HG03457 (cell line): Measurements from ENCODE around the gene ZNF592.

Source experiments
- ATAC-seq: cut with Tn5 transposase; IDR thresholded peaks from one replicate; pipeline ENCODE4 v1.9.1; 2021; ENCODE audit warnings: moderate number of reproducible peaks; ENCODE audit not compliant: unreplicated experiment

The ZNF592 gene

DNA sequence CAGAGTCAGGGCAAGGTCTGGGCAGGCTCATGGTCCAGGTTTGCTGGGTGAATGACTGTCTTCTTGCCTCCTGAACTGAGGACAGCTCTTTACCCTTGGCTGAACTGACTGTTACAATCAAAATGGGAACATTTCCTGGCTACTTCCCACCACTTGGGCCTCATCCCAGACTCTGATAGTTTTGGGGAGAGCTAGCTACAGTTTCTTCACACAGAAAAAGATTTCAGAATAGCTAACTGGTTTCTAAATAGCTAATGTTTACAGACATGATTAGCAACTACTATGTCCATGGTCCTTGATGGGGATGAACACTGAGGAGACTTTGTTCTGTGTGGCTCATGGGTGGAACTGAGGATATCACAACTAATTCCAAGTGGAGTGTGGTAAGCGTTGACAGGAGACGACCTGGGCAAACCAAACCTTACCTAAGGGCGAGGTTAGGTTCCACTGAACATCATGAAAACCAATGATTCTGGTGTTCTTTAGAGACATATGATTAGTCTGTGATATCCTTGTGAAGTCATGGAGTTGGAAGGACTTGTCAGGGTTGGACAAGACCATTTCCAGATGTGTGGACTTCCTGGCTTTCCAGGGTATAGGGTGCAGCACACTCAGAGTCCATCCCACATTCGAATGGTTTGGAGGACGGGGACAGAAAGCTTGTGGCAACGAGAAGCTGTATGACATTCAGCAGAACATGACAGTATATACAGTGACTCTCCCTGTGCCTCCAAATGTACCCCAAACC is 76.0 kb downstream of the ZNF592 start:
- no peak for ATAC-seq

DNA sequence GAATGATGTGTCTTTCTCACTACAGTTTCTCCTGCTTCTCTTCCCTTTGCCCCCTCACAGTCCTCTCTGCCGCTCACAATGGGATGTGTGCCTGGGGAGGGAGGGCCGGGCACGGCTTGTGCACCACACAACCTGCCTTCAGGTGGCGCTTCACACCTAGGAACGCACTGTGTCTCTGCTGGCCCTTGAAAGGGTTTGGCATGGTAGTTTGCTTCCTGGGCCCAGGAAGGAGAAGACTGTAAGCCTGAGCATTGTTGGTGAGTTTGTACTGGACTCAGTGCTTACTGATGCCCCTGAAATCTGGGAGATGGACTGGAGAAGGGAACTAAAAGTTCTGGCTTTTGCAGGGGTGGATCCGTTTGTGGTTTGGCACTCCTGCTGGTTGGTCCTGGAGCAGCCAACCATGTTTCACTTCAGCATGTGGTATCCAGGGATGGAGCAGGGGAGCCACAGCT is 78.0 kb downstream of the ZNF592 start:
- ATAC-seq = no peak

DNA sequence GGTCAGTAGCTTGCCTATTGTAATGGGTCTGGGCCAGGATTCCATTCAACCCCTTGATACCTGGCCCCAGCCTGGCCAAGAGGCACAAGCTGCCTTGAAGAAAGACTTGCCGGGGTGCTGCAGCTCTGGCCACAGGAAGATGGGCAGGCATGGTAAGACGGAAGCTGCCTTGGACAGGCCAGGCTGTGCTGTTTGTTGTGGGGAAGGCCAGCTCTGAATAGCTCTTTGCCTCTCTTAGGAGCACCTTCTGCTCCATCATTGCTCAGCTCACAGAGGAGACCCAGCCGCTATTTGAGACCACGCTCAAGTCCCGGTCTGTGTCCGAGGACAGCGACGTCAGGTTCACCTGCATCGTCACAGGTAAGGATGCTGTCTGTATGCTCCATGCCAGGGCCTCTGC is 78.9 kb downstream of the ZNF592 start:
- no peak for ATAC-seq

DNA sequence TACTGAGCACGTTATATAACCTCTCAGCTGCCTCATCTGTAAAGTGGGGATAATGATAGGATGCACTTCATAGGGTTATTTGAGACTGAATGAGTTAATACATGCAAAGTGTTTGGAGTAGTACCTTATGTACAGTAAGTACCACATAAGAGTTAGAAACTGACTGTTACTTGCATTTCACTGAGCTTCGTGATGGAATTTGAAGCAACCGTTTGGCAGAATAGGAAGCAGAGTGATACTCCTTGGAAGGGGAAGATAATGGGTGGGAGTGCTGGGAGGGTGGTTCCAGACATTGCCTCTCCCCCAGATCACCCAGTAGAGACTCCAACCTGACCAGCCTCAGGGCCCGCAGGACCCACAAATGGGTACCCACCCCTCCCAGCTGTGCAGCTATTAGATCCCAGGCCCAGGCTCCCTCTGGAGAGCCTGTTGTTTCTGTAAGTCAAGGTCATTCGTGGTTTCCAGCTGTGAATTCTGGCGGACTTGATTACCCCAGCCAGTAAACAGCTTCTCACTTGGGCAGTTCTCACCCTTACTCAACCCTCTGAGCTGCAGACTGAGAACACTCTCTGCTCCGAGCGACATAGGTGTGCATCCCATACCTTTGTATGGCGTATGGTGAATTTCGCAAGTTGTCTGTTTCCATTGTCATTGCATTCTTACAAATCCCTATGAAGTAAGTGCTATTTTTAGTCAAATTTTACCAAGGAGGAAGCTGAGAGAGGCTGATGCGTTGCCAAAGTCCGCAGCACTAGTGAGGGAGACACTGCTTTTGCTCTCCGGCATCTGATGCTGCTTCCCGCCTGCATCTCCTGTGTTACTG is 79.9 kb downstream of the ZNF592 start:
- ATAC-seq = no peak

DNA sequence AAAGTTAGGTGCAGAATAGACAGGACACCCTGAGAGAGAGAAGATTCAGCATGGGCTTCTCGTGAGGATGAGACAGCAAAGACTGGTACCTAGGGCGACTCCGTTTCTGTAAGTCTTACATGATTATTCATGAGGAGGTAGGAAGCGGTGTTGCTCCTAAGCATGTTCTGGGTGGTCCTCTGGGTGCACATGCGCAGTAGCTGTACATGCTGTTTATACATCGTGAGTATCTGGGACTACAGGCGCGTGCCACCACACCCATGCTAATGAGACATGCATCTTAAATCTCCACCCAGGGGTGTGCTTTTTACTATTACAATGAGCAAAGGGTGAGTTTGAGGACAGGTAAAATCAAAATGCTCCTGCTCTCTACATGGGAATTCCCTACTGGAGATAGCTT is 81.0 kb downstream of the ZNF592 start:
- ATAC-seq = no peak

DNA sequence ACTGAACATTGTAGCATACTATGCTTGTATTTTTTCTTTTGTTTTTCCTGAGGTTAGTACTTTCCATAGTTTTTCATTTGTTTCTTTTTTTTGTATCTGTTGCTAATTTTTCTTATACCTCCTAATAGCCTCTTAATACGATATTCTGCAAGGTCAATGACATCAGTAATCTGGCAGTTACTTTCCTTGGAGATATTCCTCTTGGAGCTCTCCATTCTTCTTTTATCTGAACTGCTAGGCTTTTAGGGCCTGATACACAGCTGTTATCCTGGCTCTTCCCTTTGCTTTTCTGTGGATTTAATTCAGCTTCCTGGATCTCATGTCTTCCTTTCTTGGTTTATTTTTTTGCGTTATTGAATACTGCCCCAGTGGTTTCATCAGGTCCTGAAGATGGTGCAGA is 81.6 kb downstream of the ZNF592 start:
- no peak for ATAC-seq

DNA sequence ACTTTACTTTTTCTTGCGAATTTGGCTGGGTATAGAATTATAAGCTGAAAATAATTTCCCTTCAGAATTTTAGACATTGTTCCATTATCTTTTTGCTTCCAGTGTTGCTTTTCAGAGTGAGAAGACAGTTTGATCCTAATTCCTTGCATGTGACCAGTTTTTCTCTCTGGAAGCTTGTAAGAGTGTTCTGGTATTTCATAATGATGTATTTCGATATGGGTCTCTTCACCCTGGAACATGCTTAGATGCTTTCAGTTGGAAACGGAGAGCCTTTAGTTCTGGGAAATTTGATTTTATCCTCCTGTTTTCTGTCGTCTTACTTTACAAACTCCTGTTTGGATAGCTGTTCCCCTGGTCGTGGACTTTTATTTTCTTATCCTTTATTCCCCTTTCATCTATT is 82.6 kb downstream of the ZNF592 start:
- ATAC-seq = no peak

DNA sequence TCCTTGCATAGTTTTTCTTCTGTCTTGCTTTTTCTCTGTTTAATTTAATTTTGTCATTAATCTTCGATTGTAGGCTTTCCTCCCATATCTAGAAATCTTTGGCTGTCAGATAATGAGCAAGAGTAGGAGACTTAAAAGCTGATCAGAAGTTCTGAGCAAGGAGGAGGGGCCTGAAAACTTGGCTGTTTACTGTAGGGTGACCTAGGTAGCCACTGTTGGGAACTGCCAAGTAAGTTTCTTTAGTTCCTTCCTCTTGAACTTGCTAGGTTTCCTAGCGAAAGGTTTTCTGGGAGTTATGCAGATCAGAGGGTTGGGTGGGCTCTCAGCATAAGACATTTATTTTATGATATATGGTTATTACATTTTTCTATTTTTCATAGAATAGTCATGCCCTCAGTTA is 83.2 kb downstream of the ZNF592 start:
- ATAC-seq = no peak

DNA sequence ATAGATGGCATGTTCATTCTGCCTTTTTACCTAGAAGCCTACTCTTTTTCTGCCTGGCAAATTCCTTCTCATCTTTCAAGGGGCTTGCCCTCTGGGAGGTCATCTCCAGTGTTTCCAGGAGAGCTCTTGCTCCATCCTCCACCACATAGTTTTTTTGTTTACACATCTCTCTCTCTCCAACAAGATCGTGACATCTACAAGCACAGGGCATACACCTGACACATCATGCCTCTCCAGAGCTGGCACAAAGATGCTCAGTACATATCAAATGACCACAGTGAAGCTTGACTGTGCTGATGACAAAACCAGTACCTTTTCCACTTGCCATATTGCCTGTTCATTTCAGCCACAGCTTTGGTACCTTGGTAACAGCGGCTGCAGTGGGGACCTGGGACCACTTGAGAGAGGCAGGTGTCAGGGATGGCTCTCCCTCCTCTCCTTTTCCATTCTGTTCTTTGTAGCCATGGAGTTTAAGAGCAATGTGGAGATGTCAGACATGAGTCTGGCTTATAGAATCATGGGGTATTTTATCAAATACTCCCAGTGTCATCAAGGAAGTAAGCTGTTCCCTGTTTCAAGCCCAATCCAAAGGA is 84.2 kb downstream of the ZNF592 start:
- ATAC-seq = no peak

DNA sequence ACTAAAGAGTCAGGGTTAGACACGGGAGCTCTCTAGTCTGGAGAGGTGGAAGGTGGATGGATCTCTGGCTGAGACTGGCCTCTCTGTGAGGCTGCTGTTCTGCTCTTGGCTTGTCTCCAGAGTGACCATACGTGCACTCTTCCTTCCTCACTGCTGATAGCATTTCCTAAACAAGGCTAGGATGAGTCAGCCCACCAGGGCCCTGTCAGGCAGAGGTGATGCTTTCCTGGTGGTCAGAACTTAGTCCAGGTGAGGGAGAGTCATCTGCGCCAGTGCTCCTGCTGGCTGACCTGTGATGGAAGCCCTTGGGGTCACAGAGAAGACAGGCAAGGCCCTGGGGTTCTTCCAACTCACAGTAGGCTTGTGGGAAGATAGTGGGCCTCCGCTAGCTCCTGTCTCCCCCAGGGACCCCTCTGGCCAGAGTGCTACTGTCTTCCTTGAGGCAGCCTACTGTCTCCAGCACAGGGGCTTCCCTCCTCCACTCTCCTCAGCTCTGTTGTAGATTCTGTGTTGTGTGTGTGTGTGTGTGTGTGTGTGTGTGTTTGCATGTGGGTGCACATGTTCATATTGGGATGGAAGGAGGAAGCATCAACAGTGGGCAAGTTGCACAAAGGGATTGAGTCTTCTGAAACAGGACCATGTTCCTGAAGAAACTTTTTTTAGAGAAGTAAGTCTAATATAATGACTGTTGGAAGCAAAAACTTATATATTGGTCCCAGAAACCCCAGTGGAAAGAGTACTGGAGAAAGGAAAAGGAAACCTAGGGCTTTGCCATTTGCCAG is 85.2 kb downstream of the ZNF592 start:
- ATAC-seq = no peak

DNA sequence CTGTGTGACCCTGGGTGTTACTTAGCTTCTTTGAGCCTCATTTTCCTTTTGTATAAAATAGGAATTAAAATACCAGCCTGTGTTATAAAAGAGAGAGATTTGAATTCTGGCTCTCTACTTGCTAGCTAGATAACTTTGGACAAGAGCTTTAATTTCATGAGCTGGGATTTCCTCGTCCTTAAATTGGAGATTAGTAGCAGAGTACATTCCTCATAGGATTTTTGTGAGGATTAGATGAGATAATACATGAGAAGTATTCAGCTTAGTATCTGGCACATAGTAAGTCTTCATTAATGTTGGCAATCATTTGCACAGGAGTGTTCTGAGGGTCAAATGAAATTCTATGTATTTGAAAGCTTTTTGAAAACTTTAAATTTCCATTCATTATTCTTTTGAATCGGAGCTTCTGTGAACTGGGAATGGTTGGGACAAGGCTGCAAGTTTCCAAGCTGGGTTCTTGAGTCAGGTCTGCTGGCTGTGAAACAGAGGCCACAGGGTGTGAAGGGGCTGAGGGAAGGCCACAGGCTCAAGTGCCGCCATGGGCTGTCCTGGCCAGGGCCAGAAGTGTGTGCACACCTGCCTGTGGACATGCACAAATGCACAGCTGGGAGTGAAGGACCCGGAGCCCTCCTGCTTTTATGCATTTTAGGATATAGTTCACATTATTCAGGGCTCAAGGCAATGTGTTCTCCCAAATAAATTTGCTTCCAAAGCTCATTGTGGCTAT is 86.0 kb downstream of the ZNF592 start:
- ATAC-seq = no peak

DNA sequence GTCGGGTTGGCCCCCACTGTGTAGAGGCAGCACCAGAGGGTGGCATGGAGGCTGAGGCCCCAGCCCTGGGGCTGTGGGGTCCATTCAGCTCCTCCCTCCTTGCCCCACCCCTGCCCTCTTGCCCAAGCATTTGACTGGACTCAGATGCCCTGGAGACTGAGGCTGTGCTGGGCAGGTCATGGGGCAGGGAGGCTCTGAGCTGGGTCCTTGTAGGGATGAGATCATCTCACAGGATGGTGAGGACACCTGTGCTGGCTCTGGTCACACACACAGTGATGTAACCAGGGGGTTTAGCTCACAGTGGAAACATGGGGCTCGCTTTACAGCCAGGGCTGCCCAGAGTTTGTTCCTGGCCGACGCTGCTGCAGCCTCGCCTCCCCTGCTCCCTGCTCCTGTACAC is 86.6 kb downstream of the ZNF592 start:
- no peak for ATAC-seq

DNA sequence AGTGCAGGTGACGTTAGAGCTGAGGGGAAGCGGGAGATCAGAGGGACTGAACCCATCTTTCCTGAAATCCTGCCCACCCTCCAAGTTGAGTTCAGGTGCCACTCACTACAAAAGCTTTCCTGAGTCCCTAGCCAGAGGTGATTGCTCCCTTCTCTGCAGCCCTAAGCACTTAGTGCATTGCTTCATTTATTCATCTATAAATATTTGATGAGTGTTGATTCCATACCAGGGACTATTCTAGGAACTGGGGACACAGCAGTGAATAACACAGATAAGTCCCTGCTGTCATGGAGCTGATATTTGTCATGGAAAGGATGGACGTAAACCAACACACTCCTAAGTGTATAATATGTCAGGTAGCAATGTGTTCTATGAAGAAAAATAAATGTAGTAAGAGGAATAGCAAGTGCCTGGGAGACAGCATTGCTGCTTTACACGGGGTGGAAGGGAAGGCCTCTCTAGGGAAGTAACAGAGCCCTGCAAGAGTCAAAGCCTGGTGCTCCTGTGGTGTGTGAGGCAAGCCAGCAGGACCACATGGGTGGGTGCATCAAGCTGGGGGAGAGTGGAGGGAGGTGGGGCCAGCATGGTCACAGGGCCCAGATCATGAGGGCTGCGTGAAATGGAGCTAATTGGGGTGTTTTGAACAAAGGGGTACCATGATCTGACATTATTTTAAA is 87.4 kb downstream of the ZNF592 start:
- no peak for ATAC-seq

DNA sequence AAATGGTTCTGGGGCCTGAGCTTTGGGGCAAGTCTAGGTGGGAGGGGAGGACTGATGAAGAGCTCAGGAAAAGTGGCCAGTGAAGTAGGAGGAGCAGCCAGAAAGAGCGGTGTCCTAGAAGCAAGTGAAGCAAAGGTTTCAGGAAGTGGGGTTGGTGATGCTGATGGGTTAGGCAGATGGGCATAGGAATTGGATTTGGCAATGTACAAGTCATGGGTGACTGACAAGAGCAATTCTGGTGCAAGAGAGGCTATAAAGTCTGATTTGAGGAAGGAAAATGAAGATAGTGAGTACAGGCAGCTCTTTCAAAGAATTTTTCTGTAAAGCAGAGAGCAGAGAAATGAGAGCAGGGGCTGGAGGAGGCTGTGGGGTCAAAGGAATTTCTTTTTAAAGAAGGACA is 88.5 kb downstream of the ZNF592 start:
- ATAC-seq = no peak

DNA sequence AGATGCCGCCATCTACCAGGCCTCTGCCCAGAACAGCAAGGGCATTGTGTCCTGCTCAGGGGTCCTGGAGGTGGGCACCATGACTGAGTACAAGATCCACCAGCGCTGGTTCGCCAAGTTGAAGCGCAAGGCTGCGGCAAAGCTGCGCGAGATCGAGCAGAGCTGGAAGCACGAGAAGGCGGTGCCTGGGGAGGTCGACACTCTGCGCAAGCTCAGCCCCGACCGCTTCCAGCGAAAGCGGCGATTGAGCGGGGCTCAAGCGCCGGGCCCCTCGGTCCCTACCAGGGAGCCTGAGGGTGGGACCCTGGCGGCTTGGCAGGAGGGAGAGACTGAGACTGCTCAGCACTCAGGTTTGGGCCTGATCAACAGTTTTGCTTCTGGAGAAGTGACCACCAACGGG is 91.3 kb downstream of the ZNF592 start:
- ATAC-seq = no peak

DNA sequence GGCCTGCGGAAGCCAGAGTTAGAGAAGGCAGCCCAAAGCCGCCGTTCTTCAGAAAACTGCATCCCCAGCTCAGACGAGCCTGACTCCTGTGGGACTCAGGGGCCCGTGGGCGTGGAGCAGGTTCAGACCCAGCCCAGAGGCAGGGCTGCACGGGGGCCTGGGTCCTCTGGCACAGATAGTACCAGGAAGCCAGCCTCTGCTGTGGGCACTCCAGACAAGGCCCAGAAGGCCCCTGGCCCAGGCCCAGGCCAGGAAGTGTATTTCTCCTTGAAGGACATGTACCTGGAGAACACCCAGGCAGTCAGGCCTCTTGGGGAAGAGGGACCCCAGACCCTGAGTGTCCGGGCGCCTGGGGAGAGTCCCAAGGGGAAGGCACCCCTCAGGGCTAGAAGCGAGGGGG is 91.9 kb downstream of the ZNF592 start:
- no peak for ATAC-seq

DNA sequence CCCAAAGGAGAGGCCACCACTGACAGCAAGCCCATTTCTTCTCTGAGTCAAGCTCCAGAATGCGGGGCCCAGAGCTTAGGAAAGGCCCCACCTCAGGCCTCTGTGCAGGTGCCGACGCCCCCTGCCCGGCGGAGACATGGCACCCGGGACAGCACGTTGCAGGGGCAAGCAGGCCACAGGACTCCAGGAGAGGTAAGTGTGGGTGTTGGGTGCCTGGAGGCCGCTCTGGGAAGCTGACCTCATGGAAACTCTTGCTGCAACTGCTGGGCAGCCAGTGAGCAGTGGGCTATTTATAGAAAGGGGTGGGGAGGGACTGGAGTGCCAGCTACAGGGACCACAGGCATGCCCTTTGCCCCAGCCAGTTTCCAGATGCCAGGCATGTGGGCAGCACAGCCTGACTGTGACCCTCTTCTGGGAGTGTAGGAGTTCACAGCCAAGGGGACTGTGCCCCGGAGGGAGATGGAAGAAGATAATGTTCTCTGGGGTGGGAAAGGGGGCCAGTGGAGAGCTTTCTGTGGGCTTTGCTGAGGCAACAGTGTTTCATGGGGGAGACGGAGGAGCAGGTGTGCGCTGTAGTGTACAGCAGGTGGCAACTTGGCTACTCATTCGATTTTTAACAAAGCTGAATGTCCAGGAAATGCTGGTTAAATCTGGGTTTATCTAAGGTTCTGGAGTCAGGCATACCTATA is 92.5 kb downstream of the ZNF592 start:
- ATAC-seq = no peak

DNA sequence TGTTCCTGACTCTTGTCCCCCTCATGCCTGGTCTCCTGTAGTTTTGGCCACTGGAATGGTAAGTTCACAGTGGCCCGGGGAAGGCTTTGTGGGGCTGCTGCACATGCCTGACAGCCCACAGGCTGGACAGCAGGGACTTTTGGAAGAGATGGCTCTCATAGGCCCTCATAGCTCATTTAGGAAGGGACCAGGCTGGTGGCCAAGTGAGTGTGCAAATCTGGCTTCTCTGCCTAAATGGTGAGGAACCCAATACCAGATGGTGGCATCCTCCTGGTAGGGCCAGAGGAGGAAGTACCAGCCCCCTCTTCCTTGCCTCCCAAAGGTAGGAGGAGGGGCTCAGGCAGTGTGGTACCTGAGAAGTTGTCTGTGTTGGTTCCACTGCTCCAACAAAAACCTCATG is 94.4 kb downstream of the ZNF592 start:
- ATAC-seq = no peak

DNA sequence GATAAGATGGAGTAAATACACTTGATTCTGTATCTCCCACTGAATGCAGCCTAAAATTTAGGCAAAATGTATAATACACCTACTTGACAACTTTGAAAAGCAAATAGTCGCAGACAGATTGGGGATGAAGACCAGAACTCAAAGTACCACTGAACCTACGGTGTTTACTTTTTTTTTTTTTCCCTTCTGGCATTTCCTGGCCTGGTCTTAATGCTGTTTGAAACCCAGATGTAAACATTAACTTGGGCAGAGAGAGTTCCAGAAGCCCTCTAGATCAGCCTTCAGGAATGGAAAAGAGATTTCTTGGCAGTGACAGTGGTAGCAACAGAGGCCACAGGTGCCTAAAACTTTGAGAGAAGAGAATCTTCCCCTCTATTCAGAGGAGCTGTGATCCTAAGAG is 96.6 kb downstream of the ZNF592 start:
- no peak for ATAC-seq
